Retinal pigment epithelial cell (primary cell): ENCODE measurements around the gene DEGS2.

Source experiments
- DNase-seq: peaks from one replicate; pipeline ENCODE4 v3.0.0-alpha.2; 2010; ENCODE audit warnings: low read depth
- H3K4me3 ChIP-seq: 2 replicates; pipeline ENCODE4 v1.5.1; 2011; ENCODE audit warnings: mild to moderate bottlenecking, low read length, control low read depth, moderate library complexity
- TF ChIP-seq, protein P1 (sequence below): conservative IDR thresholded peaks from 2 replicates; pipeline ENCODE4 v1.5.1; 2011; ENCODE audit warnings: low read depth, low read length, control low read depth, inconsistent platforms

Gene DEGS2

DNA sequence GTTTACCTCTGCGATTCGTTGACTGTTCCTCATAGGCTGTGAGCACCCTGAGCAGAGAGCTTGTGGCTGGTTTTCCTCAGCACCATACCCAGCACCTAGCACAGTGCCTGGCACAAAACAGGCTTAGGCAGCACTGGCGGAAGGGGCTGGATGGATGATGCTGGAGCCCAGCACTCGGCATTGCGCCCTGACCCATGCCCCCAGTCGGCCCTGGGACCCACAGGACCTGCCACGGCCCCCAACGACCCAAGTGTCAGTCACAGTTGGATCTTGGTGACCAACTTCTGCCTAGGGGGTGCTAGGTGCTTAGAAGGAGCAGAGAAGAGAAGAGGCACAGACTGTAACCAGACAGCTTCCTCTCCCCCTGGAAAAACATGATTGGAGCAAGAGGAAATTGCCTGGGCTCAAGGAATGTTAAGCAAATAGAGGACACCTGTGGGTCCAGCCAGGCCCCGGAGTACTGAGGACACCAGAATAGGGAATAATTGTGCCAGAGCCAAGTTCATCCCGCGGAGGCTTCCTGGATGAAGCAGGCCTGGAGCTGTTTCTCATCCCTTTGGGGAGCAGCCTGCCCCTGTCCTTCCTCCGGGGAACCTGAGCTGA, 31.5 kb downstream of the DEGS2 start:
- no peak overlapping the region for H3K4me3 ChIP-seq
- DNase-seq: no peak
- TF ChIP-seq, protein P1, sequence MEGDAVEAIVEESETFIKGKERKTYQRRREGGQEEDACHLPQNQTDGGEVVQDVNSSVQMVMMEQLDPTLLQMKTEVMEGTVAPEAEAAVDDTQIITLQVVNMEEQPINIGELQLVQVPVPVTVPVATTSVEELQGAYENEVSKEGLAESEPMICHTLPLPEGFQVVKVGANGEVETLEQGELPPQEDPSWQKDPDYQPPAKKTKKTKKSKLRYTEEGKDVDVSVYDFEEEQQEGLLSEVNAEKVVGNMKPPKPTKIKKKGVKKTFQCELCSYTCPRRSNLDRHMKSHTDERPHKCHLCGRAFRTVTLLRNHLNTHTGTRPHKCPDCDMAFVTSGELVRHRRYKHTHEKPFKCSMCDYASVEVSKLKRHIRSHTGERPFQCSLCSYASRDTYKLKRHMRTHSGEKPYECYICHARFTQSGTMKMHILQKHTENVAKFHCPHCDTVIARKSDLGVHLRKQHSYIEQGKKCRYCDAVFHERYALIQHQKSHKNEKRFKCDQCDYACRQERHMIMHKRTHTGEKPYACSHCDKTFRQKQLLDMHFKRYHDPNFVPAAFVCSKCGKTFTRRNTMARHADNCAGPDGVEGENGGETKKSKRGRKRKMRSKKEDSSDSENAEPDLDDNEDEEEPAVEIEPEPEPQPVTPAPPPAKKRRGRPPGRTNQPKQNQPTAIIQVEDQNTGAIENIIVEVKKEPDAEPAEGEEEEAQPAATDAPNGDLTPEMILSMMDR: no peak

DNA sequence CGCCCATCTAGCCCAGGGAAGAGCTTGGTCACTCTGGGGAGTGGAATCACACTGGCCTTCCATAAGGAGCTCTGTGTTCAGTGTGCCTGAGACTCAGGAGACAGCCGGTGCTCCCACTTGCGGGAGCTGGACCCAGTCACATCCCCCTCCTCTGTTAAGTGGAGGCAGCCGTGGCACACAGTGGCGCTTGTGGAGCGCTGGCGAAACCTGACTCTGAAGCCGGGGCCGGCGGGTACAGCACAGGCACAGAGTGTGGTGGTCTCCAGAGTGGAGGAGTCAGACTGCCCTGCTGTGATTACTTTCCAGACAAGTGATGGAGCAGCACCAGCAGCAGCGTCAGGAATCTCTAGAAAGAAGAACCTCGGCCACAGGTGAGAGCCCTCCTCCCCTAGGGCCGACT, 33.0 kb downstream of the DEGS2 start:
- no peak for DNase-seq
- TF ChIP-seq, protein P1: no peak
- no peak overlapping the region for H3K4me3 ChIP-seq

DNA sequence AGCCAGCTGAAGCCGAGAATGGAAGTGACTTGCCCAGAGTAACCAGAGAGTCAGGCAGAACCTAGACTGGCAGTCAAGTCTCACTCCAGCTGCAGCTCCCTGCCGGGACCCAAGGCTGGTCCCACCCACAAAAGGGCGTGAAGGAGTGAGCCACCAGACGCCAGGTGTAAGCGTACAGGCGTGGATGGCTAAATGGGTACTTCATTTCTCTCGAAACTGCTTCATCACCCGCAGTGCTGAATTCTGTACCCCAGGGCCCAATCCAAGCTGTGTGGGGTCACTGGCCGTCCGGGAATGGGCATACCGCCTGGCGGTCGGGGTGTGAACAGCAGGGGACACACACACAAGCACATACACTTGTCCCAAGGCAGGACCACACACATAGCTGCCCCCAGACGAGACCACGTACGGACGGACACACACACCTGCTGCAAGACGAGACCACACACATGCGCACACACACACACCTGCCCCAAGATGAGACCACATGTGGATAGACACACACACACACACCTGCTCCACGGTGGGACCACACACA, 34.8 kb downstream of the DEGS2 start:
- DNase-seq: no peak
- TF ChIP-seq, protein P1: no peak
- H3K4me3 ChIP-seq: no peak overlapping the region

DNA sequence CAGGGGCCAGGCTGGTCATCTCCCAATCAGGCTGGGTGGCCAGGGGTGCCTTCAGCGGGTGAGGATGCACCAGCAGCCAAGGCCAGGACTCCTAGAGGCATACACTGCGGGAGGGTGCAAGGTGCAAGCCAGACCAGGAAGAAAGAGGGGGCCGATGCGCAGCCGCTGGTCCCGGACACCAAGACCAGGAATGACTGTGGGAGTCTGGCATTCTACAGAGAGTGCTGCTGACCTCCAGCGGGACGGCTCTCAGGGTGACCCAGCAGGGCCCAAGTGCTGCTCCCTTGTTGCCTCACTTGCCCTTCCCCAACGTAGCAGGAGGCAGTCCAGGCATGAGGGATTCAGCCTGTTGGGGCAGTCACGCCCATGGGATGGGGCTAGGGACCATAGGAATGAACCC, 35.8 kb downstream of the DEGS2 start:
- no peak overlapping the region for H3K4me3 ChIP-seq
- TF ChIP-seq, protein P1: no peak
- no peak for DNase-seq

DNA sequence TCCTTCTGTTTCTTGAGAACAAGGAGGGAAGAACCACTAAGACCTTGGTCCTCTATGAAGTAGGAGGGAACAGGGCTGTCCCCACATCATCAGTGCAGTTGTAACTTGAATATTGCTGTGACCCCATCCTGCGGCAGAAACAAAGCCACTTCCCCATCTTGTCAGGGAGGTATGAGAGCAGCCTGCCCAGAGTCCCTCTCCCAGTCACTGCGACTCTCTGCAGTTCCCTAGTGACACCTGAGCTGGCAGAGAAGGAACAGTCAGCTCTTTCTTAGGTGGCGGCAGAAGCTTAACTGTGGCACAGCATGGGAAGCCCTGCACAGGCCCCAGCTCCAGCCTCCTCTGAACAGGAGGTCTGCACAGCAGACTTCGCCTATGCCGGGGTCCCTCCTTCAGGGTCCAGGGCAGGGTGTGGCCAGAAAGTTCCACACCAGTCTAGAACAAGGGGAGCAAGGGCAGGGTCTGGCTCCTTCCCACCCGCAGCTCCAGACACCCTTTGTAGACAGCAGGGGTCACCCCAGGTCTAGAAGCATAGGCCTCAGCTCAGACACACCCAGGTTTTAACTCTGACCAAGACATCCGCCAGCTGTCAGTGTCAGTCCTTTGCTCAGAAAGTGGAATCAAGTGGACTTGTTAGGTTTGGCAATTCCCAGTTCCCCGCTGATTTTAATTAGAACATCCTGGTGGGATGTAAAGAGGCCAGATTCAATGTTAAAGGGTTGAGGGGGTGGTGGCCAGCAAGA, 36.8 kb downstream of the DEGS2 start:
- TF ChIP-seq, protein P1: no peak
- DNase-seq: no peak
- H3K4me3 ChIP-seq: no peak overlapping the region

DNA sequence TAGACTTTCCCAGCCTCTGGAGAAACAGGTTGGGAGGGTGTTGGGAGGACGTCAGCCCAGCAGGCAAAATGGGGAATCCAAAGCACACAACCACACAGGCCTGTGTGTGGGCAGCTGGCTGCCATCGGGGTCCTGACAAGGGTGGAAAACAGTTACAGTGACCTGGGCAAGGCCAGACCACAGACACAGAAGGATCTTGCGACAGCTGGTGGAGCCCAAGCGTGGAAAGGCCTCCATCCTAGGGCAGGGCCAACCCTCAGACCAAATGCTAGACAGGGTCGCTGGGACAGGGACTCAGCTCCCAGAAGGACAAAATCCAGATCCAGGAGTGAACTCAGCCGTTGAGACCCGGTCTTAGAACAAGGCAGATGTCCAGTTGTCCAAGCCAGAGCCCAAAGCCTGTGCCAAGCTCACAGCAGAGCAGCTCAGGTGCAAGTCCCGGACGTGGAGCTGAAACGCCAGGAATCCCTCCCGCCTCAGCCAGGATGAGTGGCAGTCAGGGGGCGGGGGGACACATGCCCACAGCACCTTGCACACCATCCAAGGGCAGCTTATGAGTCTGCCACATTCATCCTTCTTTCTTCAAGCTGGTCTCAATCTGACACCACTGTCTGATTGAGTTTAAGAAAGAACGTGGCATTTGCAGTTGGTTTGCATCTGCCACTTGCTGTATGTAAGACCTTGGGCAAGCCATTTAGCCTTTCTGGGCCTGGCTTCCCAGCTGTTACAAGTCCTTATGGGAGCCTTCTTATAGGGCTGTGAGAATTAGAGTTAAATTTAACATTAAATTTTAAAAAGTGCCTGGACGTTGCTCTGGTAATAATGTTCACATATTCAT, 37.6 kb downstream of the DEGS2 start:
- no peak for DNase-seq
- TF ChIP-seq, protein P1: no peak
- H3K4me3 ChIP-seq: no peak overlapping the region
